Occipital lobe (tissue), 2 donors: Measurements from ENCODE around the gene APLN. TPM values are rescaled to one million over a fixed set of nuclear protein-coding genes. Genes with fewer than 3 reads are reported as not detected.
A peak's percentile ranks its signal among the peaks of the same experiment; 100 is the strongest.

Experiments
- DNase-seq: peaks from one replicate; lab custom pipeline; 2025; lab: John Stamatoyannopoulos, UW
- total RNA-seq: library from RNA; depleted of rRNA; stranded (reverse); fragments of >200 nt; gene quantifications from one replicate; pipeline ENCODE4 v1.2.3, GENCODE V29; 2014

APLN gene
- total RNA-seq, 1 donor from 2014 or later = 2.7 TPM

DNA sequence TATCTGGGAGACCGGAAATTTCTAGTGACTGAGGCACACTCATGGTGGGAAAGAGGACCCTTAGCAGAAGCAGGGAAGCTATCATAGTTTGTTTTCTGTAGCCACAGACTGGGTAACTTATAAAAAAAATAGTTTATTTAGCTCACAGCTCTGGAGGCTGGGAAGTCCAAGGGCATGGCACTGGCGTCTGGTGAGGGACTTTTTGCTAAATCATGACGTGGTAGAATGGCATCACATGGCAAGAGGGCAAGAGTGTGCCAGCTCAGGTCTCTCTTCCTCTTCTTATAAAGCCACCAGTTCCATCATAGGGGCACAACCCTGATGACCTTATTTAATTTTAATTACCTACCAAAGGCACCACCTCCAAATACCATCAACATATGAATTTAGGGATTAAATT is 13.3 kb downstream of the APLN start:
- no peak for DNase-seq

GRCh38 chrX:129640737-129641136 is 14.0 kb downstream of the APLN start:
- DNase-seq = no peak

DNA sequence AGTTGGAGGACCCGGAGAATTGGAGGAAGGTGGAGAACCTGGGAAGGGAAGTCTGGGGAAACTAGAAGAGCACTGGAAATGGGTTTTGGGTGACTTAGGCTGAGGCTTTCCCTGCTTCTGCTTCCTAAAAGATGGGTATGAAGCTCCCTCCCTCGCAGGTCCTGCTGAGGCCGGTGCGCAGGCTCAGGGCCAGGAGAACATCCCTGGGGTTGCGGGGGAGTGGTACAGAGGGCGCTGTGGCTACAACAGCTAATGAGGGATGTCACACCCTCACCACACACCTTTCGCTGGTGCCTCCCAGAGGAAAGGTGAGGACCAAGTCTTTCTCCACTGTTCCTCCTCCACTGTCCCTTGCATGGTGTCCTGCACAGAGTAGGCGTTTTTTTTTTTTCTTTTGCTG is 15.8 kb downstream of the APLN start:
- DNase-seq = no peak

DNA sequence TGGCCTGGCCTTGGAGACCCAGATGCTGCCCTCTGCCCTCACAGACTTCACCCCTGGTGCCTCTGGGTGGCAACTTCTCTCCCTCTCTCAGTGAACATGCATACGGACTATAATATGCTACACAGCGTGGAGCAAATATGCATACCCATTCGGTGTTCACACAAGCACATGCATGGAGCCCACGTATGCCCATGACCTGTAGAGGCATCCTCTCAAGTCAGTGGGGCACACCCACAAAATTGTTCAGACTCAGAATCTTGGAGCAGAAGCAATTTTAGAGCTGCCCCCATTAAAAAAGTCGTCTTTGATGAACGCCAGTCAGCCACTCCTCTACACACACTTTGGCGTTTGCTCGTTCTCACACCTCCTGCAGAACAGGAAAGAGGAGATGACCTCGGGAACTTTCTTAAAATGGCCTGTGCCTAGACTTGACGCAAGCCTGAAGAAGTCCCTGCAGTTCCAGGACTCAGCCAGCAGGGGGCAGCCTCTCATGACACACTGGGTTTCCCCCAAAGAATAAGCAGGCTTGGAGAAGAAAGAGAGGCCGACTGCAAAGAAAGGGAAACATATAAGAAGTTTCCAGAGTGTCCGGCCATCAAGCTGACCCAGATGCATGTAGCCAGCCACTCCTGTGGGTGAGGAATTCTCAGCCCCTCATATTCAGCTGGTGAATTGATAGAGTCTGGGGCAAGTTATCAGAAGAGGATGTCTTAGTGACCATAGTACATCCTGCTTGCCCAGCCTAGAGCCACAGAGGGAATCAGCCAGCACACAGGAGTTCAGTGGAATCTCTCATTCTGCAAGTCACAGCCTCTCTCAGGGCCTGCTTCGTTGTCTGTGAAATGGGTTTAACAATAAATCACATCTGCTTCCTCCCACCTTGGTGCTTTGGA is 17.3 kb downstream of the APLN start:
- DNase-seq = peak; percentile 11

DNA sequence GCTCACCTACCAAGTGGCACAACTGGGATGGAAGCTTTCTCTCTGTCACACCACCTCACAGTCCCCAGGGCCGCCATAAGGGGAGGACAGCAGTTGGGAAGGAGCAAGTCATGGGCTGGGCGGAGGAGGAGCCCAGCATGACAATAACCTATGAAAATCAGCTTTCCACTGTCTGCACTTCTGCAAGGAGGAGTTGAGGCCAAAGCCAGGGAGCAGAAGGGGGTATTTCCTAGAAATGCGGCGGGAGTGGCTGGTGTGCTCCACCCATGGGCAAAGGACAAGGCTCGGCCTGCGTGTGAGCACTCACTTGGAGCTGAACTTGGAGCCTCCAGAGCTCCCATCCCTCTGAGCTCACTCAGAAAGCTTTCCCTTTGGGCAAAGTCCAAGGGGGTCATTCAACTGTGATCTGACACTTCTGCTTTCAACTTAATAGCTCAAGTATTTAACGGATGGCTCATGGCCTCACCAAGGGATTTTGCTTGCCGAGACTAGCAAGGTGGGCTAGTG is 18.5 kb downstream of the APLN start:
- no peak for DNase-seq

GRCh38 chrX:129634541-129634940 is 20.2 kb downstream of the APLN start:
- peak; percentile 21 for DNase-seq

GRCh38 chrX:129632443-129632842 is 22.3 kb downstream of the APLN start:
- no peak for DNase-seq

- DNase-seq = no peak
These were observed 22.9 kb downstream of the APLN start for GRCh38 chrX:129631849-129632248.

DNA sequence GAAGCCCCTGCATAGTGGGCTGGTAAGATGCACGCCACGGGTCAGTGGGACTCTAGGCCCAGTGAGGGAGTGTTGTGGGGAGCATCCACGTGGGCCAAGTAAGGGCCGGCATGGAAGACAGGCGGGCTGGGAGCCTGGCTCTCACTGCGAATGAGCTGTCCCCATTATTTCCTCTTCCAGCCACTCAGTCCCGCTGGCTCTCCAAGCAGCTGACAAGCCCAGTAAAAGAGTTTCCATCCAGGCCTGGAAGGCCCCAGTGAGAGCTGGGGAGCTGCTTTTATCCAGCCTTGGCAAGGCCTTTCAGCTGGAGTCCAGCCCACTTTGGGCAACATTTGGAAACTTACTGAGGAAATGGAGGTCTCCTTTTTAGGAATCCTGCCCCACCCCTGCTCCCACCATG is 24.9 kb downstream of the APLN start:
- DNase-seq = no peak

DNA sequence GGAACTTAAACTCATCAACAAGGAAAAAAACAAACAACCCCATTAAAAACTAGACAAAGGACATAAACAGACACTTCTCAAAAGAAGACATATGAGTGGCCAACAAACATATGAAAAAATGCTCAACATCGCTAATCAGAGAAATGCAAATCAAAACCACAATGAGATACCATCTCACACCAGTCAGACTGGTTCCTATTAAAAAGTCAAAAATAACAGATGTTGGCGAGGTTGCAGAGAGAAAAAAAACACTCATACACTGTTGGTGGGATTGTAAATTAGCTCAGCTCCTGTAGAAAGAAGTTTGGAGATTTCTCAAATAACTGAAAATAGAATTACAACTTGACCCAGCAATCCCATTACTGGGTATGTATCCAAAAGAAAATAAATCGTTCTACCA is 28.7 kb downstream of the APLN start:
- no peak for DNase-seq

GRCh38 chrX:129622757-129623301 is 31.9 kb downstream of the APLN start:
- no peak for DNase-seq

DNA sequence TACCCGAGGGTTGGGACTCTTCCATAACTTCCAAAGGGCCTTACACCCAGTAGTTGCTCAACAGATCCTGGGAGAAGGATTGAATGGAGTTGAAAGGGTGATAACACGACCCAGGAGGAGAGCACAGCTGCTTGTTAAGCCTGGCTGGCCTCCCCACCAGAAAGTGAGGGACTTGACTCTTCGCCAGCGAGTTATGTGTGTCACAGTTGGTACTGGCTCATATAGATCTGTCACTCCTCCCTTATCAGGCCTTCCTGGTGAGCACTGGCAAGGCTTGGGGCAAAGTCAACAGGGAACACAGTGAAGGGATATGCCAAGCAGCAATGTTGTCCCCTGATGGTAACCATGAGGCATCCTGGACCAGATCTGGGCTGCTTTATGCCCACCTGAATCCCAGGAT is 35.8 kb downstream of the APLN start:
- no peak for DNase-seq

- DNase-seq = no peak
These were observed 37.3 kb downstream of the APLN start for GRCh38 chrX:129617420-129617819.

DNA sequence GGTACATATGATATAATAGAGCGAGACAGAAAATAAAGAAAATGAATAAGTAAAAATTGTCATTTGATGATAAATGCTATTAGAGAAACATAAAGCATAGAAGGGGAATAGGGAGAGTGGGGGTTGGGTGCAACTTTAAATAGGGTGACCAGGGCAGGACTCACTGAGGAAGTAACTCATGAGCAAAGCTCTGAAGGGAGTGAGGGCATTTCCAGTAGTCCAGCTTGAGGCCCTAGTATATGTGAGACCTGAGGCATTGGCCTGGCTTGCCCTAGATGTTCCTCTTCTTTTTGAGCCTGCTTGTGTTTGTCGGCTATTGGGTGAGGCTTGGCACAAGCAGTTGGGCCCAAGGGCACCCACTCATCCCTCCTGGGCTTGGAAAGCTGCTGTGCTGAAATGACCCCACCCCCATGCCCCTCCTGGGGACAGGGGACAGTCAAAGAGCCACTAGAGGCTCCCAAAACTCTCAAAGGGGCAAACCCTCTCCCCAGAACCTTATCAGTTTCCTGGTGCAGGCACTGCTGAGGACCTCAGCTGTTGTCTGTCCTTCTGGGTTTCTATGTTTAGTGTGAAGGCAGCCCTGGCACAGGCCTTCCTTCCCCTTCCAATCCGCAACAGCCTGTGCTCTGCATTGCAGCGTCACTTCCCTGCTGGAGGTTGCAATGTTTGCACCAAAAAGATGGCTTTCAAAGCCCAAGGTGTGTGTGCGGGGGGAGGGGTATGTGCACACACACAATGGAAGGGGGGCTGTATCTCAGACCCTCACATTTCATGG is 40.1 kb downstream of the APLN start:
- DNase-seq = no peak

- DNase-seq = no peak
These were observed 41.2 kb downstream of the APLN start for GRCh38 chrX:129613596-129613995.

GRCh38 chrX:129612396-129612795 is 42.4 kb downstream of the APLN start:
- no peak for DNase-seq

DNA sequence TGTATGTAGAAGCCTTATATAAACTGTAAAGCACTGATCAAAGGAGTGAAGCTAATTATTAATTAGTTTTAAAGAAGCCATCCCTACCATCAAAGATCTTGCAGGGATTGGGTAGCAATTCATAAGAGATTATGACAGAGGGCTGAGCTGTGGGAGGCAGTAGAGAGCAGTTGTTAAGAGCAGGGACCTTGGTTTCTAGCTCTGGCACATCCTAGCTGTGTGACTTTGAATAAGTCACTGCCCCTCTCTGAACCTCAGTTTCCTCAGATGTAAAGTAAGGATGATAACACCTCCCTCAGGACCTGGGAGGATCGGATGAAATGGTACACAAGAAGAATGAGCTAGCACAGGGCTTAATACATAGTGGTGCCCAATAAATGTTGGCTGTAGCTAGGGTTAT is 45.4 kb downstream of the APLN start:
- no peak for DNase-seq

GRCh38 chrX:129608496-129608895 is 46.3 kb downstream of the APLN start:
- DNase-seq = no peak

DNA sequence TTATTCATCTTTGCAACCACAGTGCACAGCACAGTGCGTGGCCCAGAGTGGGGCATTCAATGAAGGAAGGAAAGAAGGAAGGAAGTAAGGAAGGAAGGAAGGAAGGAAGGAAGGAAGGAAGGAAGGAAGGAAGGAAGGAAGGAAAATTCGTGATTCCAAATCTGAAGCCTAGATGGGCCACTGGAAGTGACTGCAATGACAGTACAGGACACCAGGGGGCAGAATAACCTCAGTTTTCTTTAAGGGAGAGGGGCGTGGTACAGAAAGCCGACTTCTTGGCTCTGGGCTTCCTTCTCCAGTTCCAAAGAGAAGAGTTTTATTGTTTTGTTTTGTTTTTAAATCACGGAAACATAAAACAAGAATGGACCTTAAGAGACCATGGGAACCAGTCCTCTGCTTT is 47.8 kb downstream of the APLN start:
- no peak for DNase-seq

DNA sequence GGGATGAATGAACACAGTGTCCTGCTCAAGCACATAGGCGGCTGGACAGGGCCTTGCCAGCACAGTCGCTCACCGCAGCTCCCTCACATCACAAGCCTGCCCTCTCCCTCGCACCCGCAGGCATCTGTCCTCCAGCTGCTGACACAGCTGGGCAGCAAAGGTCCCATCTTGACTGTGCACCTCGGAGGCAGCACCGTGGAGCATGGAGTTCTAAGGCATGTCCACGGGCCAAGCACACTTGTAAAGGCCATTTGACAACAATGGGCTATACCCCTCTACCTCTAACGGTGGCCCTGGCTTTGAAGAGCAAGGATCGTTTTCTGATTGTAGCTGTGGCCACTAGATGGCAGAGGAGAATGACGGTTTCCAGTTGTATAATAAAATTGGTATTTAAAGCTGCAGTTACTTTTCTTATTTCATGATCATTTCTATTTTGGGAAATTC is 53.8 kb downstream of the APLN start:
- DNase-seq = peak; percentile 28

GRCh38 chrX:129599996-129600395 is 54.8 kb downstream of the APLN start:
- DNase-seq = no peak

DNA sequence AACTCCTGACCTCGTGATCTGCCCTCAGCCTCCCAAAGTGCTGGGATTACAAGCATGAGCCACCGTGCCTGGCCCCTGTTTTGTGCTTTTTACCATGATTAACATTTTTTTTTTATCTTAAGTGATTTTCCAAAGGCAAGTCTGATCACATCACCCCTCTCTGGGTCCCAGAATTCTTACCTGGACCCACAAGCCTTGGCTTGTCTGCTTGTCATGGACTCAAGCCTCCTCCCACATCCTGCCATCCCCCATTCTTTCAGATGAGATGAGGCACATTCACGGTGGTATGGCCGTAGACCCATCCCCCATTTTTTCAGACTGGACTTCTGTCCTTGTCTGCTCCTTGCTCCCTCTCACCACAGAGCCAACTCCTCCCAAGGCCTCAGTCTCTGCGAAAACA is 55.3 kb downstream of the APLN start:
- DNase-seq = no peak
